GM18909 (cell line): ENCODE results near the gene PBRM1.

ENCODE experiments used
- ATAC-seq: cut with Tn5 transposase; IDR thresholded peaks from one replicate; pipeline ENCODE4 v1.9.1; 2021; ENCODE audit warnings: mild to moderate bottlenecking; ENCODE audit not compliant: unreplicated experiment, poor library complexity

PBRM1 gene

DNA sequence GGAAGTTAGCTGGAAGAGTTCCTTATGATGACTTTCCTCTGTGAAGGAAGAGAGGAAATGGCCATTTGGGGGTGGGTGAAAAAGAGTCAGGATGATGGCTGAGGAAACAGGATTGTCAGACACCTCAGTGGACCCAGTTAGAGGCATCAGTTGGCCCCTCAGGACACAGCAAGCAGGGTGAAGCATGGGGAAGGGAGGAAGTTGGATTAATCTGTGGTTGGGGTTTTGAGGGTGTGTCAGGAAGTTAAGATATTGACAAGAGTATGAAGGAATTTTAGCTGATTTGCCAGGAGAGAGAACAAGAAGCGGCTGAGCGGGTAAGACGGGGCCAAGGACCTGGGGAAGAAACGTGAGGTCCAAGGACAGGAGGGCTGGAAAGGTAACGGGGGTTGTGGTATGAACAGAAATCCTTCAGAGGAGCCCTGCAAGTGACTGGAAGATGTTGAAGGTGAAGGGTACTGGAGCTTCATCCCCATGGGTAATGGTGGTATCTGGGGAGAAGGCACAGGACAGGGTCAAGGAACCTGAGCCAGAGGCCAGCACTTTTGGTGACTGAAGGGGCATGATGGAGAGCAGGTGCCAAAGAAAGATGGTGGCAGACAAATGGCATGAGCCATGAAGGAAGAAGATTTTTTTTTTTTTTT is 146.6 kb downstream of the PBRM1 start:
- ATAC-seq: no peak

DNA sequence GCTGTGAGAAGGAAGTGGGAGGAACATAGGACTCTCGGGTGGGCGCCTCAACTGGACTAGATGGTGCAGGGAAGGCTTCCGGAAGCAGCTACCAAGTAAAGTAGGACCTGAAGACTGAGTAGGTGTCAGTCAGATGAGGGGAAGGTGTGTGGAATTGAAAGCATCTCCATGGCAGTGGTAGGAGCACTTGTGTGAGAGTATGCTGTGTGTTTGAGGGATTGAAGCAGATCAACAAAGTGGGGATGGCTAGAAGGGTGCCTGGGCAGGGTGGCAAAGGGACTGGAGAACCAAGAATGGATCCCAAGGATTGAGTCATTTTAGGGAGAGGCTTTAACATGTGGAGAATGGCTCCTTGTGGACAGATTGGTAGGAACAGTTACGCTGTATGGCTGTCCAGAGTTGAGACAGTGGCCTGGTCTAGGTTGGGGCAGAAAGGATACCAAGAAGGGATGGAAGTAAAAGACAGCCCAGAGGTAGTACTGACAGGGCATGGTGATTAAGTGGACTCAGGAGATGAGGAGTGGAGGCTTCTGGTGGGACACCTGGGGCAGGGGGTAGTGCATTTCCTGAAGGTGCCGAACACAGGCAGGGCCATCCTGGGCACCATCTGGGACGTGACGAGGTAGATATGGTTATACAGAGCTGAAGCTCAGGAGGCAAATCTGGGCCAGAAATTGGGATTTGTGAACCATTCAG is 147.8 kb downstream of the PBRM1 start:
- ATAC-seq: no peak

DNA sequence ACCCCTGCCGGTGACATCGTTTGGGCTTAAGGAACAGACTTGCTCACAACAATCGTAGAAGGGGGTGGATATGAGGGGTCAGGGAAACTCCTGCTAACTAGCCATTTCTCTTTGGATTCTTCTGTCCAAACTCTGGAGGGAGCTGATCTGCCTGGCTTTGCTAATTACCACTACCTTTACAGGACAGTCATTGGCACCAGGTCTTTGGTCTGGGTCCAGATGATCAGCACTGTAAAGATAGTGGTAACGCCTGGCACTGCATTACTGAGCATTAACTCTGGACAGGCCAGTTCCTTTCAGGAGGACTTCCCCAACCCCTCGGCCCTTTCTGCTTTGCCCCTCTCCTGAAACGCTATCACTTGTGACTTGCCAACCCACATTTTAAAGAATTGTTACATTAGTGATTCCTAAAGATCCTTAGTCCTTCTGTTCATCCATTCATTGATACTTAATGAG is 148.5 kb downstream of the PBRM1 start:
- no peak for ATAC-seq

DNA sequence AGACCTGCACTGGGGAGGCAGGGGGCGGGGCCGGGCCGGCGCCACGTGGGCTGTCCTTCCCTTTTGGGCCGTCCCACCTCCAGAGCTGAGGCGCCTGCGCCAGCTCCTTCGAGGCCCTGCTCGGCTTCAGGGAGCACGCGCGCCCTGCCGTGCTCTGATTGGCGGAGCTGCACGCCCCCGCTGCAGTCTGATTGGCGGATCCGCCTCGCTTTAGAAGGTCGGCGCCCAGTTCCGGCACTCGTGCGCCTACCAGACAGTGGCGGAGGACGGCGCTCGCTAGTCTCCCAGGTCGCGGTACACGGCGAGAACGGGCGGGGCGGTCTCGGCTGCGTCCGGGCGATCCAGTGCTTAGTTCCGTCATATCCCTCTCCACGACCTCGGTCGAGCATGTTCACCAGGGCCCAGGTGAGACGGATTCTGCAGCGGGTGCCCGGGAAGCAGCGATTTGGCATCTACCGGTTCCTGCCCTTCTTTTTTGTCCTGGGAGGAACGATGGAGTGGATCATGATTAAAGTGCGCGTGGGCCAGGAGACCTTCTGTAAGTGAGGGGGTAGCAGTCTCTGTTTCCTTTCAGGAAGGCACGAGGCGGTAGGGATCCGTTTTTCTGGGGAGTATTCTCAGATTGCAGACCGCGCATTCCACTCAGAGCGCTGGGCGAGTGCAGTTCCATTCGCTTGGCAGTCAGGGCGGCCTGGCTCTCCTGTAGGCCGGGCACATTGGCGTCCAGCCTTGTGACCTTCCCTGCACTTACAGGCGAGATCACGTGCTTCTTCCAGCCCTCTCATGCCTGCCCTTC is 149.1 kb downstream of the PBRM1 start, which contains the start of gene UQCC5:
Gene UQCC5, plus strand, starts transcription at position 237 of the 796 bp plus-strand sequence. Its CDS starts 151 bp downstream, at position 388.
- peak; percentile 85 for ATAC-seq

DNA sequence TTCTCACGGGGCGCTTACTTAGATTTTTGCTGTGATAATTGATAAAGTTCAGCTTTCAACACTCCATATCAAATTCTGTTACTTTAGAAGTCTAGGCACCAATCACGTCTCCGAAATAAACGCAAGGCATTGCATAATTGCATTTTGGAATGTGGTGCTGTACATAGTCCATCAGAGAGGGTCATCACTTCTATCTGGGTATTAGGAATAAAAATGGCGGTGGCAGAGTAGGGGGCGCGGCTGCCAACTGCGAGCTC is 149.7 kb downstream of the PBRM1 start:
- ATAC-seq: no peak

DNA sequence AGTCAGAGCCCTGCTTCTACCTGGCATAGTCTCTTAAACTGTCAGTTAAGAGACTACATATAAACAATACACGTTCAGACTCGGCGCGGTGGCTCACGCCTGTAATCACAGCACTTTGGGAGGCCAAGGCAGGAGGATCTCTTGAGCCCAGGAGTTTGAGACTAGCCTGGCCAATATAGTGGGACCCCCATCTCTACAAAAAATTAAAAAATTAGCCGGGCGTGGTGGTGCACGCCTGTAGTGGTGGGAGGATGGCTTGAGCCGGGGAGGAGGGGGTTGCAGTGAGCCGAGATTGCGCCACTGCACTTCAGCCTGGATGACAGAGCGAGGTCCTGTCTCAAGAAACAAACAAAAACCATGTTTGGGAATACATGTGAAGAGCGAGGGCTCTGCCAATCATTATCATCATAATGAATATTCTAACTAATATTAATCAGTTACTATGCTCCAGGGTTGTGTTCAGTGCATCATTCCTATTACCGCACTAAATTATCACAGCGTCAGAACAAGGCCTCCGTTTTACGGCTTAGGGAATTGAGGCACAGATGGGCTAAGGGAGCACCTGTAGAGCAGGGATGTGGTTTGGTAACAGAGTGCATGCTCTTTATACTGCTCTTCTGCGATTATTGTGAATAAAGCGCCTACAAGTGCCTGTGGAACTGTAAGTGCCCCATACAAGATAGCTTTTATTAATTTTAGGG is 150.2 kb downstream of the PBRM1 start:
- ATAC-seq: no peak

DNA sequence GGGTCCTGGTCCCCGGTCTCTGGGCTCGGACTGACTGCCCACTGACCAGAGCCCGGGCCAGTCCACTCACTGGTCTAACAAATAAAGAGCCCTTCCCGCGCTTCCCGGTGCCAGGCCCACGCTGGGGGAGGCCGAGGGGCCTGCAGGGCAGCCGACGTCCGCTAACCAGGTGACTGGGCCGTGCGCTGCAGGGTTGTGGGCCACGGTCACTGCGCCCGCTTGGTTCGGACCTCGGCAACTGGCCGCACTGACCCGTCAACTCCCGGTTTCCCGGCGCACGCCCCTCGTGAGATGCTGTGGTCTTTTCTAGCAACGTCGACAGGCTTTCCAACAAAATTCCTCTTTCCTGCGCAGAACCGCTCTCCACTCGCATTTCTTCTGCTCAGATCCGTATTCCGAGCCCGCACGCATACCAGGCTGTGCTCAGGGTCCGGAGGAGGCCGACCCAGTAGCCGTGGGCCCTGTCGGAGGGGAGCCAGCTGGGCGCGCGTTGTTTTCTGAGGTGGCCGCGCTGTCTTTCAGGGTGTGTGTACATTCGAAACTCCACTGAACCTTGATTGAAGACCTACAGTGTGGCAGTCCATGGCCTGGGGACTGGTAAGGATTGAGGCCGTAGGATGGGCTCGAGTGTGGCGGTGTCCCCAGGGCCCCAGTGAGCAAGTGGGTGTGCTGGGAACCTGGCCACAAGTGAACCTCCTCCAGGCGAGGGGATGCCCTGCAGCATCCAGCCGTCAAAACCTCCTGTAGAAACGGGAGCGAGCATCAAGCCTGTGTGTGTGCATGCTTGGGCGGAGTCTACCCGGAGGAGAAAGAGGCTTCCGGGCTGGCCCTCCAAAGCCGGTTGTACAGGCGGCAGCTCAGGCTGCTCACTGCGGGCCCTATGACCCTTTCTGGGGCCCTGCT is 151.2 kb downstream of the PBRM1 start:
- no peak for ATAC-seq

DNA sequence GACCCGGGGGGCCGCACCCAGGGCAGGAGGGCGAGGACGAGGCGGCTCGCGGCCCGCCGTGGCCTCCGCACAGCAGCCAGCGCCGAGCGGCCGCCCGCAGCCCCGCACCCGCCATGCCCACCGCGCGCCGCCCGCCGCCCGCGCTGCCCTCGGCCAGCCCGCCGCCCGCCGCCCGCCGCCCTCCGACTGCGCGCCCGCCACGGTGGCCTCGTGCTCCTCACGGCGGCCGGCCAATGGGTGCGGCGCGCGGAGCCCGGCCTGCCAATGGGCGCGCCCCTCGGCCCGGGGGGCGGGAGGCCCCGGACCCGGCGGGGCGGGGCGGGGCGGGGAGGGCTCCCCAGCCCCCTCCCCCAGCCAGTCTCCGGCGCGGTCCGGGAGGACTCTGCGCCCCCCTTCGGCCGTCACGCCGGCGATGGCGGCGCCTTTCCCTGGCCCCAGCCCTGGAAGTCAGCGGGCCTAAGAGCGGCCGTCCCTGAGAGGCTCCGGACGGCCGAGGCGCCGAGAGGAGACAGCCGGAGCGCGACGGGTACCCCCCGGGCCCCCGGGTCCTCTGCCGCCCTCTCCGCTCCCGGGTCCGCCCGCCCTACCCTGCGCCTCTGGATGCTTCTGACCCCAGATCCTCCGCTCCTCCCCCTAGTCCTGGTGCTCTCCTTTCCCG is 152.0 kb downstream of the PBRM1 start, which contains the start of gene NT5DC2:
Gene NT5DC2, minus strand, starts transcription at position 235 of the 658 bp plus-strand sequence. Its CDS starts 120 bp downstream, at position 115.
- peak; percentile 37 for ATAC-seq

DNA sequence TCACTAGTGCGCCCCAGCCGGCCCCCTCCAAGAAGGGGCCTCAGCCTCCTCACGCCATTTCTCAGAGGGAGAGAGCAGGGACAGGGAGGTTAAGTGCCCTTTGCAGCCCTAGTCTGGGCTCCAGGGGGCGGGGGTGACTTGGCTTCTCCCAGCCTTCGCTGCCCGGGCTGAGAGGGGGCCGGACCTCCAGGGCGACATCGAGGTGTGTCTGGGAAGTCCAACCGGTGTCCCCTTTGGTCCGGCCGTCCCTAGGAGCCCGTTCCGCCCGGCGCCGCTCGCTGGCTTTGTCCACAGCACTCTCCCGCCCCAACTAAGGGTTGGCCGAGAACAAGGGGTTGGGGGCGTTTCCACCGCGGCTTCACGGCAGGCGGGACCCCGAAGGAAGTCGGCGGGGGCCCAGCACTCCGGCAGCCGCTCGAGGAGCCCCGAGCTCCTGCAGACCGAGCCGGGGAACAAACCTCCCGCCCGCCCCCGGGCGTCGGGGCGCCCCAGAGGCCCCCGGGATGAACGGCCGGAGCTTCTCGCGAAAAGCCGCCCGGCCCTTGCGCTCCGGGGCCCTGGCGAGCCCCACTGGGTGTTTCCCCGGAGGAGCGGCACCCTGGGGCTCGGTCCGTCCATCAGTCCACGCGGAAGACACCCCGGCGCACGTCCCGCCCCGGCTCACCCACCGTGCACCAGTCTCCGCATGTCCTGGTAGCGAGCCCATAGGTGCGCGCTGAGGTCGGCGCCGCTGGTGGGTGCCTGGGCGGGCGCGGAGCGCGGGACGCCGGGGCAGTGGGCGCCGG is 152.7 kb downstream of the PBRM1 start:
- no peak for ATAC-seq

DNA sequence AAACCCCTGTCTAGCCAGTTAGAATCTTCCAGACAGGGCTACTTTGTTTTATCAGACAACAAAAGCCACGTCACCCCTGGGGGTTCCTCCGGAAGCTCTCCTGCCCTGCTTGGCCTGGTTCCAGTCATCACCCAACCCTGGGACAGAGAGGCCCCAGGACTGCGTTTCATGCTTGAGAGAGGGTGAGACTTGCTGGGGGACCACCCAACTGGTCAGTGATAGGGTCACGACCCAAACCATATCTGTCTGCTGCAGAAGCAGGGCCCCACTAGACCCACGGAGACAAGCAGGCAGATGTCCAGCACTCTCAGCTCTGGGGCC is 153.2 kb downstream of the PBRM1 start:
- no peak for ATAC-seq

DNA sequence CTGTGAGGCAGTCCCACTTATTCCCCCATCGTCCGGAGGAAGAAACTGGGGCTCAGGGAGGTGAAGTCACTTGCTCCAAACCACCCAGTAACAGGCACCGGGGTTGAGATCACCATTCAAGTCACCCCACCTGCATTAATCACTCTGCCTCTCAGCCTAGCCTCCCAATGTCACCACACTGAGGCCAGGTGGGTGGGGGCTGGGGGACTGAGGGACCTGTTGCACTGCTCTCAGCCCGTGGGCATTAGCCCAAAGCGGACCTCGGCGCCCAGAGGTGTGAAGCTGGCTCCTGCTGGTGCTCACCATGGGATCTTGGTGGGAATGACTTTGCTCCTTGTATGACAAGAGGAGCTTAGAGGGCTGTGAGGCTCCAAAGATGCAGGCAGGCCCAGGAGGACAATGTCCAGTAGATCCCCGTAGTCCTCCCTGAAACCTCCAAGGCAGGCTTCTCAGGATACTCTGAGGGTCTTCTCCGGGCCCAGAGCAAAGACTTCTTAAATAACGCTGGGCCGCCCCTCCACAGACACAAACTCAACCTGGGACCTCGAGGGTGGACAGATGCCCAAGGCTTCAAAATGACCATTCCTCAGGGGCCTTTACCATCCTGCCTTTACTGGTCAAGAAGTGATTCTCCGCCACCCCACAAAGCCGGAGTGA is 153.7 kb downstream of the PBRM1 start:
- no peak for ATAC-seq

DNA sequence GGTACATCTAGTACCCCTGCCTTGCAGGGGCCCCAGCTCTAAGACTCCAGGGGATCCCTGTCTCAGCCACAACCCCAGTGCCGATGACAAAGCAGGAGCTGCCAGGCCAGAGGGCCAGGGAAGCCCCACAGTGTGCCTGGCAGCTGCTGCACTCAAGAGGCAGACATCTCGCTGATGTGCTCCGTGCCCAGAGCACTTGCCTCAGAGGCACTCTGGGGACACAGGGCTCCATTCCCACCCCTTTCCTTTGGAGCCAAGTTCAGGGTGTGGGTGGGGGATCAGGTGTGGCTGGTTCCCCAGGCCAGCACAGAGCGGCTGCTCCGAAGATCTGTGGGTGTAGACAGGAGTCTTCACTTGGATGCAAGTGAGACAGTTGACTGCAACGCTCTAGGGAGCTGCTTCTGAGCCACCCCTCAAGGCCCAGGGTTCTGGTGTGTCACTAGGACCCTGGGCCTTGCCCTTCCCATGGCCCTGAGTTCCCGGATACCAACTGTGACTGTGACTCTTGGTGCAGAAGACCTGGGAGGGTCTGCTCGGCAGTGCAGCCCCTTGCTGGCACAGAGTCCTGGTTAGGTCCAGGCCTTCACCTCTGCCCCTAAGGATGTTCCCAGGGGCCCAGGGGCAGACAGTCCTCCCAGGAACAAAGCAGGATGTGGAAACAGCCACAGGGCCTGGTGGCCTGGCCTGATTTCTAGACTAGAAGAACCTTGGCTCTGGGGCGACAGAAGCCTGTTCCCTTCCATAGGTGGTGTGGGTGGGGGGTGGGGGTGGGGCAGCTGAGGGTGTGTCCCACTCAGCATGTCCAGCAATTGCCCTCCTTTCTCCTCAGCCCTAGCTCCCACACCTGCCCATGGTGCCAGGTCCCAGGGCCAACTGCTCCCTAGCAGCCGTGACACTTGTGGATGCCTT is 154.5 kb downstream of the PBRM1 start:
- ATAC-seq: no peak

DNA sequence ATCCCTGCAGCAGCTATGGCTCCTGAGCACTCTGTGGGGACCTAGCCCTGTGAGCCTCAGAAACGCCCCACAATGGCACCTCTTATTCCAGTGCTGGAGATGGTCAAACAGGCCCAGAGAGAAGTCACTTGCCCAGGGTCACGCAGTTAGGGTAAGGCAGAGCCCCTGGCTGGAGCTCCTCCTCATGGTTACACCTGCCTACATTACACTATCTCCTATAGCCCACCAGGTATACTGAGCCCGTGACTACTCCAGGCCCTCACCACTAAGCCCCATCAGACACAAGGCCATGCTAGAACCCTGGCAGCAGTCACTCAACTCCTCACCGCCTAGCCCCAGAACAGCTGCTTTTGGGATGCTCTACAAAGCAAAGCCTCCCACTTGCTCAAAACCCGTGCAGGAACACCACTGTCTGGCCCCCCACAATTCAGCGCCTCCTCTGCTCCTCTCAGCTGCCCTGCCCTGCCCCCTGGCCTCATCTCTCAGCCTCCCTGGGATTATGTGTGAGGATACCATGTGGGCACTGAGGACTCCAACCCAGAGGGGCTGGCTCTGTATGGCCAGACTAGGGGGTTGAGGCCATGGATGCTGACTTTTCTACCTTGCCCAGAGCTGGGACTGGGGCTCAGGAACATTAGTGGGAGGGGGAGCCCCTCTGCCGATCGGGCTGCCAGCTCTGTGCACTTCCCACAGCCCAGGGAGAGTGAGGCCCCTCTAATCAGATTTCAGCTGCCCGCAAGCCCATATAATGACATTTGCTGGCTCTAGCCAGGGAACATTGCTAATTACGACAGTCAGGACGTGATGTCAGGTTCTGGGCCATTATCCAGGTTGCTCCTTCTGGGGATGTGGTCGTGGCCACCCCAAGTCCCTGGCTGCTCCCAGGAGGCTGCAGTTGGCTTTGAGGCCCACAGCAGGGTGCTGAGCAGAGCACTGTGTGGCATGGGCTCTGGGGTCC is 156.1 kb downstream of the PBRM1 start:
- no peak for ATAC-seq

DNA sequence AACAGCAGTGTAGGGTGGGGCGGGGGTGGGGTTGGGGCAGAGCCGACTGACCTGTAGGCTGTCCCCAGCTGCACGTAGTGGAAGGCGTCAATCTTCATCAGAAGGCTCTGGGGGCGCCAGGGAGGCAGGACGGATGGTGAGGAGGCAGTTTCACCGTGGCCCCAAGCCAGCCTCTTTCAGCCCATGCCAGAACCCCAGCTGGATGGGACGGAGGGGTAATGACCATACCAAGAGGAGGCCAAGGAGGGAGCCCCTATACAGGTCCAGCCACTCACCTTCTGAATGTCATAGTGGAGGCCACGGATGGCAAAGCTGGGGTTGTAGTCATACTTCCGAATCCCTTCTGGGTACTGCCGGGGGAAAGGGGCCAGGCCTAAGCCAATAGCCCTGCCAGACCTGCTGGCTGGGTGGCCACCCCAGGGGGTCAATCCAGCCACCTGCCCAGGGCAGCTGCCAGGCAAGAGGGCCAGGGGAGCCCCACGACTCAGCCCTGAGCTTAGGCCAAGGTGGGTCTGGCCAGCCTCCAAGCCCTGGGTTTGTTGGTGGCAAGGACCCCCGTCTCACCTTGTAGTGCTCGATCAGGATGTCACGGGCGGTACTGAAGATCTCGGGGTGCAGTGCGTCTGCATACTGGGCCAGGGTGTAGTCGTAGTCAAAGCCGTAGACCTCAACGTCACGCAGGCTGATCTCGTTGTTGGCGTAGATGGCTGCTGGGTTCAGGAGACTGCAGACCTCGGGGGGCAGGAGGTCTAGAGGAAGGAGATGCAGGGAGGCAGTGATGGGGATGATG is 156.9 kb downstream of the PBRM1 start:
- ATAC-seq: no peak
